ENCODE results near the gene NECTIN2. TPM values are rescaled to one million over a fixed set of nuclear protein-coding genes. Genes with fewer than 3 reads are reported as not detected.

NECTIN2 gene
- total and polyA plus RNA-seq, 2 donors (not counting 1 experiment from before 2014, with no cell fraction given), result 0.15 to 0.32 TPM

DNA sequence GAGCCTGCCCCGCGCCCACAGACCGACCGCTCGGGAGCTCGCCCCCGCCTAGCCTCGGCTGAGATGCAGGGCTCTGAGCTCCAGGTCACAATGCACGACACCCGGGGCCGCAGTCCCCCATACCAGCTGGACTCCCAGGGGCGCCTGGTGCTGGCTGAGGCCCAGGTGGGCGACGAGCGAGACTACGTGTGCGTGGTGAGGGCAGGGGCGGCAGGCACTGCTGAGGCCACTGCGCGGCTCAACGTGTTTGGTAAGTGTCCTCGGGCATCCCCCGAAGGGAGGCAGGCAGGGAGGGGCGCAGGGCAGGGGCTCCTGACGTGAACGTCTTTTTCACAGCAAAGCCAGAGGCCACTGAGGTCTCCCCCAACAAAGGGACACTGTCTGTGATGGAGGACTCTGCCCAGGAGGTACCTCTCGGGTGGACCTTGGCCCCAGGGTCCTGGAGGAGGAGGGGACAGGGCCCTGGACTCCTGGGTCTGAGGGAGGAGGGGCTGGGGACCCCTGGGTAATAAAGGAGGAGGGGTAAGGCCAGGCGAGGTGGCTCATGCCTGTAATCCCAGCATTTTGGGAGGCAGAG is 33.9 kb upstream of the NECTIN2 start:
- Mint-ChIP-seq H3K4me3 (no peak overlapping the region), H3K9me3 (ENCODE audit: insufficient read depth) (no peaks in the 10 kb centered on the region), H3K4me1 (peaks cover 9% of the 10 kb centered on the region), H3K27ac (no peak overlapping the region), H3K27me3 (peaks cover 28% of the 10 kb centered on the region)
- Histone ChIP-seq H3K27ac (ENCODE audit: low read length in 2 of 2) (no peak overlapping the region), H3K36me3 (replicated peaks in 1 of 2; ENCODE audit: control extremely low read depth in 1 of 2, control insufficient read depth in 1 of 2, extremely low read depth in 1 of 2, insufficient read depth in 2 of 2, low read length in 1 of 2) (no peaks in the 10 kb centered on the region), H3K79me2 (ENCODE audit: control insufficient read depth, insufficient read depth, low read length) (no peaks in the 10 kb centered on the region), H3K4me2 (replicated peaks; ENCODE audit: low read depth, low read length, poor library complexity, severe bottlenecking) (no peak overlapping the region), H3K9ac (ENCODE audit: low read length) (no peak overlapping the region), H4K20me1 (ENCODE audit: control insufficient read depth, insufficient read depth, low read length, poor library complexity, severe bottlenecking) (no peaks in the 10 kb centered on the region), H3K9me3 (ENCODE audit: control extremely low read depth in 1 of 3, control insufficient read depth in 2 of 3, insufficient read depth in 1 of 3, low read length in 2 of 3) (peaks cover 0 to 4% (median 0%) of the 10 kb centered on the region in 3 donors), H3K27me3 (replicated peaks in 1 of 4; ENCODE audit: control extremely low read depth in 1 of 4, control insufficient read depth in 3 of 4, insufficient read depth in 4 of 4, low read length in 3 of 4) (peaks cover 0 to 30% (median 7%) of the 10 kb centered on the region in 4 experiments), H3K4me3 (ENCODE audit: control extremely low read depth in 1 of 5, extremely low read depth in 1 of 5, insufficient read depth in 1 of 5, low read depth in 2 of 5, low read length in 4 of 5) (no peak overlapping the region), H2AFZ (ENCODE audit: insufficient read depth, low read depth, low read length, poor library complexity, severe bottlenecking) (no peak overlapping the region), H3K4me1 (ENCODE audit: control insufficient read depth in 2 of 2, insufficient read depth in 2 of 2, low read length in 2 of 2) (peaks cover 10% of the 10 kb centered on the region in 2 donors)
- ChIA-PET POLR2A (no interaction called here), CTCF (no interaction called here)
- TF ChIP-seq, protein P1, sequence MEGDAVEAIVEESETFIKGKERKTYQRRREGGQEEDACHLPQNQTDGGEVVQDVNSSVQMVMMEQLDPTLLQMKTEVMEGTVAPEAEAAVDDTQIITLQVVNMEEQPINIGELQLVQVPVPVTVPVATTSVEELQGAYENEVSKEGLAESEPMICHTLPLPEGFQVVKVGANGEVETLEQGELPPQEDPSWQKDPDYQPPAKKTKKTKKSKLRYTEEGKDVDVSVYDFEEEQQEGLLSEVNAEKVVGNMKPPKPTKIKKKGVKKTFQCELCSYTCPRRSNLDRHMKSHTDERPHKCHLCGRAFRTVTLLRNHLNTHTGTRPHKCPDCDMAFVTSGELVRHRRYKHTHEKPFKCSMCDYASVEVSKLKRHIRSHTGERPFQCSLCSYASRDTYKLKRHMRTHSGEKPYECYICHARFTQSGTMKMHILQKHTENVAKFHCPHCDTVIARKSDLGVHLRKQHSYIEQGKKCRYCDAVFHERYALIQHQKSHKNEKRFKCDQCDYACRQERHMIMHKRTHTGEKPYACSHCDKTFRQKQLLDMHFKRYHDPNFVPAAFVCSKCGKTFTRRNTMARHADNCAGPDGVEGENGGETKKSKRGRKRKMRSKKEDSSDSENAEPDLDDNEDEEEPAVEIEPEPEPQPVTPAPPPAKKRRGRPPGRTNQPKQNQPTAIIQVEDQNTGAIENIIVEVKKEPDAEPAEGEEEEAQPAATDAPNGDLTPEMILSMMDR (IDR thresholded peaks at IDR 0.05), result no peak
- no peak for TF ChIP-seq EZH2 (IDR thresholded peaks at IDR 0.05; ENCODE audit: borderline replicate concordance, insufficient read depth, low read depth, low read length, poor library complexity, severe bottlenecking)
- intact Hi-C loops (cut with micrococcal nuclease), result no loop called here
- WGBS (ENCODE audit: insufficient coverage), result 92% methylated on average over 28 of the region's 28 CpGs
- no peak for DNase-seq
- no peak for ATAC-seq (ENCODE audit: low read depth)

DNA sequence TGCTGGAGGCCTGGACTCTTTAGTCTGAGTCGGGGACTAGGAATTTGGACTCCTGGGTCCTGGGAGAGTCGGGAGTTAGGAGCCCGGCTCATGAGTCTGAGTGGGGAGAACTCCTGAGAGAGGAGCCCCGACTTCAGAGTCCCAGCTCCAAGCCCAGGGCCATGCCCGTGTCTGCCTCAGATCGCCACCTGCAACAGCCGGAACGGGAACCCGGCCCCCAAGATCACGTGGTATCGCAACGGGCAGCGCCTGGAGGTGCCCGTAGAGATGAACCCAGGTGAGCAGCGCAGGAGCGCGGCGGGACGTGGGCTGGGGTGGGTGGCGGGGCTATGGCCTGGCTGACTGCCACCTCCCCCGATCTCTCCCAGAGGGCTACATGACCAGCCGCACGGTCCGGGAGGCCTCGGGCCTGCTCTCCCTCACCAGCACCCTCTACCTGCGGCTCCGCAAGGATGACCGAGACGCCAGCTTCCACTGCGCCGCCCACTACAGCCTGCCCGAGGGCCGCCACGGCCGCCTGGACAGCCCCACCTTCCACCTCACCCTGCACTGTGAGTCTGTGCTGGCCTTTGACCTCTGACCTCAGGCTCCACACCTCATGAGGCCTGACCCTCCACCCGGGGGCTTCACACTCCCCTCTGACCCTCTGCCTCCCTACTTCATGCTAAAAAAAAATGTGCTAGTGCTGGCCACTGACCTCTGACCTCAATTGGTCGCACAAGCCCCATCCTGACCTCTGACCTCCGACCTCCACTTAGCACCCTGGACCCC is 32.8 kb upstream of the NECTIN2 start:
- H3K4me3 ChIP-seq (ENCODE audit: control extremely low read depth in 1 of 5, extremely low read depth in 1 of 5, insufficient read depth in 1 of 5, low read depth in 2 of 5, low read length in 4 of 5), result no peak overlapping the region
- ChIA-PET POLR2A (no interaction called here), CTCF (interaction anchor here (0.7 kb wide), 1 partner anchor 315 kb away, joined by 7 read pairs; no protein-coding TSS in a partner anchor)
- no peak overlapping the region for H3K4me2 ChIP-seq (replicated peaks; ENCODE audit: low read depth, low read length, poor library complexity, severe bottlenecking)
- peaks cover 0 to 4% (median 0%) of the 10 kb centered on the region in 3 donors for H3K9me3 ChIP-seq (ENCODE audit: control extremely low read depth in 1 of 3, control insufficient read depth in 2 of 3, insufficient read depth in 1 of 3, low read length in 2 of 3)
- H4K20me1 ChIP-seq (ENCODE audit: control insufficient read depth, insufficient read depth, low read length, poor library complexity, severe bottlenecking), result no peaks in the 10 kb centered on the region
- no peaks in the 10 kb centered on the region for H3K9me3 Mint-ChIP-seq (ENCODE audit: insufficient read depth)
- no peak overlapping the region for H3K27ac Mint-ChIP-seq
- H3K4me3 Mint-ChIP-seq, result no peak overlapping the region
- WGBS (ENCODE audit: insufficient coverage), result 95% methylated on average over 36 of the region's 38 CpGs
- H3K9ac ChIP-seq (ENCODE audit: low read length), result no peak overlapping the region
- intact Hi-C loops (cut with micrococcal nuclease), result no loop called here
- peaks cover 8% of the 10 kb centered on the region for H3K4me1 Mint-ChIP-seq
- peaks cover 0 to 21% (median 7%) of the 10 kb centered on the region in 4 experiments for H3K27me3 ChIP-seq (replicated peaks in 1 of 4; ENCODE audit: control extremely low read depth in 1 of 4, control insufficient read depth in 3 of 4, insufficient read depth in 4 of 4, low read length in 3 of 4)
- no peak for TF ChIP-seq EZH2 (IDR thresholded peaks at IDR 0.05; ENCODE audit: borderline replicate concordance, insufficient read depth, low read depth, low read length, poor library complexity, severe bottlenecking)
- TF ChIP-seq, protein P1 (IDR thresholded peaks at IDR 0.05), result no peak
- peaks cover 10% of the 10 kb centered on the region in 2 donors for H3K4me1 ChIP-seq (ENCODE audit: control insufficient read depth in 2 of 2, insufficient read depth in 2 of 2, low read length in 2 of 2)
- H3K27ac ChIP-seq (ENCODE audit: low read length in 2 of 2), result no peak overlapping the region
- H3K79me2 ChIP-seq (ENCODE audit: control insufficient read depth, insufficient read depth, low read length), result no peaks in the 10 kb centered on the region
- no peak overlapping the region for H2AFZ ChIP-seq (ENCODE audit: insufficient read depth, low read depth, low read length, poor library complexity, severe bottlenecking)
- no peaks in the 10 kb centered on the region for H3K36me3 ChIP-seq (replicated peaks in 1 of 2; ENCODE audit: control extremely low read depth in 1 of 2, control insufficient read depth in 1 of 2, extremely low read depth in 1 of 2, insufficient read depth in 2 of 2, low read length in 1 of 2)
- DNase-seq, result no peak
- H3K27me3 Mint-ChIP-seq, result peaks cover 25% of the 10 kb centered on the region
- no peak for ATAC-seq (ENCODE audit: low read depth)

Measured in B cell (primary cell).